Fibroblast of lung (primary cell): ENCODE measurements around the gene KCP.

Source experiments
- CTCF ChIP-seq, 2 donors: IDR thresholded peaks in 1 of 2; conservative IDR thresholded peaks in 1 of 2; 1 replicate in 1 of 2; 2 replicates in 1 of 2; pipeline ENCODE4 v1.5.1; 2011 to 2012; ENCODE audit warnings: low read length in 2 of 2, control low read depth in 1 of 2, inconsistent platforms in 1 of 2, low read depth in 1 of 2, mild to moderate bottlenecking in 1 of 2
- EZH2 ChIP-seq: IDR thresholded peaks from 2 replicates; pipeline ENCODE4 v1.5.1; 2012; ENCODE audit warnings: low read length, control low read depth, mild to moderate bottlenecking; ENCODE audit errors: missing control alignments

- TF ChIP-seq CTCF (conservative IDR thresholded peaks at IDR 0.05 in 1 of 2, IDR thresholded peaks at IDR 0.05 in 1 of 2; ENCODE audit: low read depth in 1 of 2, low read length in 2 of 2) (no peak), EZH2 (no peak)
Measured at GRCh38 chr7:128873234-128873633, 37.3 kb downstream of the KCP start.
